ENCODE measurements around the gene TNFSF8.

TNFSF8 gene

DNA sequence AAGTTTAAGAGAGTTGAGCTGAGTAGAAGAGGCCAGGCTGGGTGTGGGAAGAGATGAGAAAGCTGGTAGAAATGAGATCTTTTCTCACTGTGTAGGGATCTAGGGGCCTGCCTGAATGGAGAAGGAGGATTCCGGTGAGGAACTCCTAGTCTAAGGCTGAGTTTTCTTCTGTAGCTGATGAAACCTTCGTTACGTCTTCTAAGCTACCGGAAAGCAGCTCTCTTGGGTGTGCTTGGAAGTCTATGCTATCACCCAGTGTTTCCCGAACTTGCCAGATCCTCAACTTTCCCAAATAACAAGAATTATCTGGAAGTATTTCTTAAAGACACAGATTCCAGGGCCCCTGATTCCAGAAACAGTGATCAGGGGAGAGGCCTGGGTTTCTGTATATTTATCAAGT lies 69.1 kb downstream of the TNFSF8 start:
- no peak overlapping the region for H3K27ac Mint-ChIP-seq

DNA sequence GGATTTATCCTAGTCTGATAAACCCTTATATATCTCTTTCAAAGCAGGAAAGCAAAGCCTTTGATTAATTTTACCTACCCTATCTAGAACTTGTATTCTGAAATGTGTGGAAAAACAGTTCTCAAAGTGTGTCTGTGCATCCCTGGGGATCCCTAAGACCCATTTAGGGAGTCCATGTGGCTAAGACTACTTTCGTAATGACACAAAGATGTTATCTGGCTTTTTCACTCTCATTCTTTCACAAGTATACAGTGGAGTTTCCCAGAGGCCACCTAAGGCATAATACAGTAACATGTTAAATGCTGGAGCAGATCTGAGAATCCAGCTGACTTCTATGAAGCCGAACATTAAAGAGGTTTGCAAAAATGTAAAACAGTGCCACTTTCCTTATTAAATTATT lies 70.2 kb downstream of the TNFSF8 start:
- Mint-ChIP-seq H3K4me3 (no peak overlapping the region), H3K27ac (no peak overlapping the region), H3K36me3 (peaks cover 14% of the 10 kb centered on the region), H3K9me3 (peaks cover 13% of the 10 kb centered on the region), H3K27me3 (peaks cover 14% of the 10 kb centered on the region), H3K4me1 (no peaks in the 10 kb centered on the region)
- CTCF ChIA-PET = no interaction called here
- DNase-seq = no peak

More for the DNA sequence above, 69.1 kb downstream of the TNFSF8 start:
- Mint-ChIP-seq H3K4me1 (no peaks in the 10 kb centered on the region), H3K36me3 (peaks cover 14% of the 10 kb centered on the region), H3K9me3 (peaks cover 15% of the 10 kb centered on the region), H3K27me3 (peaks cover 11% of the 10 kb centered on the region), H3K4me3 (no peak overlapping the region)
- no peak for DNase-seq
- CTCF ChIA-PET = interaction anchor here (1.3 kb wide), 1 partner anchor 49 kb away, joined by 3 read pairs; no protein-coding TSS in a partner anchor

DNA sequence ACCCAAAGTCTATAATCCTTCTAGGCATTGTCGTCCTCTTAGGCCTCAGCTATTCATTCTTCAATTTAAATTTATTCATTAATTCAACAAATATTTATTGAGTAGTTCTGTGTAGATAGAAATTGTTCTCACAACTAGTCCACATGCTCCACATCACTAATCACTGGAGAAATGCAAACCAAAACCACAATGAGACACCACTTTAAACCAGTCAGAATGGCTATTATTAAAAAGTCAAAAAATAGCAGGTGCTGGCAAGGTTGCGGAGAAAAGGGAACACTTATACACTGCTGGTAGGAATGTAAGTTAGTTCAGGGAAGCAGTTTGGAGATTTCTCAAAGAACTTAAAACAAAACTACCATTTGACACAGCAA lies 73.5 kb downstream of the TNFSF8 start:
- DNase-seq = no peak
- H3K27me3 Mint-ChIP-seq = peaks cover 17% of the 10 kb centered on the region
- H3K4me3 Mint-ChIP-seq = no peak overlapping the region
- CTCF ChIA-PET = no interaction called here
- H3K4me1 Mint-ChIP-seq = no peaks in the 10 kb centered on the region
- peaks cover 4% of the 10 kb centered on the region for H3K9me3 Mint-ChIP-seq
- H3K27ac Mint-ChIP-seq = no peak overlapping the region
- H3K36me3 Mint-ChIP-seq = peaks cover 6% of the 10 kb centered on the region

DNA sequence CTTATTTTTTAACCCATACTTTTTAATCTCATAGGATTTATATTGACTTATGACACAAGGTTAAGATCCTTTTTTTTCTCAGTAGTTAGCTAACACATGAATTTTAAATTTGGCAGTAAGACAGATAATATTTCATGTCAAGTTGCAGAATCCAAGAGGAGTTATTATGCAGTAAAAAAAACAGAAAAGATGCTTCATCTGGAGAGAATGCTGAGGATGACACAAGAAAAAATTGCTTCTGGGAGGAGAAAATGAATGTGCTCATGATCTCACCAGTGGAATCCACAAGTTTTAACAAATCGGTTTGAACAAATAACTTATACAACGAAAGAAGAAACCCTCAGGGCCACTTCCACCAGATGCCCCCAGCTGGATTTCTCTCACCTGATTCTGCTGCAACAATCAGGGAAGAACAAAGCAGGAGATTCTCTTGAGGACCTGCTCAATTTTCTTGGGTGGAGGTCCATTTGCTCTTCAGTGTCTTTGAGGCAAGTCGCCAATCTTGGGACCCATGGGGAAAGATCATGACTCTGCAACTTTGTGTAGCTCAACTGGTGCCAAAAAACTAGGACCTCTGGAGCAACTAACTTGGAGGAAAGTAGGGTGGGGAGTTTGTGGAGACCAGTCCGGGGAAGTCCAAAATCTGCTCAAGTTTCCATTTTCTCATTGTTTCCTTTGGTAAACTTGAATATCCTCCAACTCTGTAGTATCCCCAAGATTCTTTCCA lies 74.0 kb downstream of the TNFSF8 start:
- Mint-ChIP-seq H3K9me3 (peaks cover 4% of the 10 kb centered on the region), H3K27ac (no peak overlapping the region)
- CTCF ChIA-PET = interaction anchor here (0.6 kb wide), 1 partner anchor 14 kb away, joined by 3 read pairs; no protein-coding TSS in a partner anchor

DNA sequence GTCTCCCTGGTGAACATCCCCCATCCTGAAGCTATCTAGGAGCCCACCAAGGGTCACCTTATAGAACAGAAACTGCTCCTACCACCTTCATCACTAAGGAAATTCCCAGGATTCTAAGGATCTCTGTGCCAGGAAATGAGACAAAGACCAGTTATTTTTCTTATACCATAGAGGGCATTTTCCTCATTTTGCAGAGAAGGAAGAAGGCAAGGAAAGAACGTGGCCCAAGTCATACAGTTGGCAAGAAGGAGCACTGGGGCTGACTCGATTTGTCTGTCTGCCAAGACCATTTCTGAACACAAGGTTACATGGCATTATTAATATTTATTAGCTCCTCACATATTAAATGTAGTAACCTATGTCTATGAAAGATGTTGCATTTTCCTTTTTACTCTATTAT lies 74.9 kb downstream of the TNFSF8 start:
- CTCF ChIA-PET = interaction anchor here (0.6 to 0.7 kb wide), 2 partner anchors 14 to 1048 kb away, joined by 3 read pairs; no protein-coding TSS in a partner anchor
- Mint-ChIP-seq H3K4me1 (peaks cover 5% of the 10 kb centered on the region), H3K27ac (no peak overlapping the region), H3K36me3 (peaks cover 8% of the 10 kb centered on the region), H3K27me3 (peaks cover 13% of the 10 kb centered on the region), H3K9me3 (peaks cover 6% of the 10 kb centered on the region), H3K4me3 (no peak overlapping the region)
- no peak for DNase-seq

More for the DNA sequence above, 74.0 kb downstream of the TNFSF8 start:
- H3K36me3 Mint-ChIP-seq = peaks cover 6% of the 10 kb centered on the region
- H3K27me3 Mint-ChIP-seq = peaks cover 17% of the 10 kb centered on the region
- no peak for DNase-seq
- H3K4me1 Mint-ChIP-seq = peaks cover 1% of the 10 kb centered on the region
- H3K4me3 Mint-ChIP-seq = no peak overlapping the region

DNA sequence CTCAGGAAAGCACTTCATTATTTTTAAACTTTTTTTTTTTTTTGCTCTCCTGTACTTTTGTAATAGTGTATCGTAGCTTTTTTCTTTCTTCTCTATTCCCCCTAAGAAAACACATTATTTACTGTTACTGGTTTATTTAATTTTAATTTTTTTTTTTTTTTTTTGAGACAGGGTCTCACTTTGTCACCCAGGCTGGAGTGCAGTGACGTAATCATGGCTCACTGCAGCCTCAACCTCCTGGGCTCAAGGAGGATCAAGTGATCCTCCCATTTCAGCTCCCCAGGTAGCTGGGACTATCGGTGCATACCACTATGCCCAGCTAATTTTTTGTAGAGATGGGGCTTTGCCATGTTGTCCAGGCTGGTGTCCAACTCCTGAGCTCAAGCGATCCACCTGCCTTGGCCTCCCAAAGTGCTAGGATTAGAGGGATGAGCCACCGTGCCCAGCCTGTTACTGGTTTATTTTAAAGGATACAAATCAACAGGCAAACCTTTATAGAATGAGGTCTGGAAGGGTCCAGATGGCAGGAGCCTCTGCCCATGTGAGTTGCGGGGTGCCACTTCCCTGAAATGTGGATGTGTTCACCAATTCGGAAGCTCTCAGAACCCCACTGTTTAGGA lies 75.5 kb downstream of the TNFSF8 start:
- no peak for DNase-seq
- Mint-ChIP-seq H3K9me3 (peaks cover 6% of the 10 kb centered on the region), H3K36me3 (peaks cover 8% of the 10 kb centered on the region), H3K27ac (no peak overlapping the region), H3K4me1 (peaks cover 5% of the 10 kb centered on the region), H3K27me3 (peaks cover 13% of the 10 kb centered on the region), H3K4me3 (no peak overlapping the region)
- CTCF ChIA-PET = interaction anchor here (0.7 kb wide), 1 partner anchor 1049 kb away, joined by 3 read pairs; no protein-coding TSS in a partner anchor

DNA sequence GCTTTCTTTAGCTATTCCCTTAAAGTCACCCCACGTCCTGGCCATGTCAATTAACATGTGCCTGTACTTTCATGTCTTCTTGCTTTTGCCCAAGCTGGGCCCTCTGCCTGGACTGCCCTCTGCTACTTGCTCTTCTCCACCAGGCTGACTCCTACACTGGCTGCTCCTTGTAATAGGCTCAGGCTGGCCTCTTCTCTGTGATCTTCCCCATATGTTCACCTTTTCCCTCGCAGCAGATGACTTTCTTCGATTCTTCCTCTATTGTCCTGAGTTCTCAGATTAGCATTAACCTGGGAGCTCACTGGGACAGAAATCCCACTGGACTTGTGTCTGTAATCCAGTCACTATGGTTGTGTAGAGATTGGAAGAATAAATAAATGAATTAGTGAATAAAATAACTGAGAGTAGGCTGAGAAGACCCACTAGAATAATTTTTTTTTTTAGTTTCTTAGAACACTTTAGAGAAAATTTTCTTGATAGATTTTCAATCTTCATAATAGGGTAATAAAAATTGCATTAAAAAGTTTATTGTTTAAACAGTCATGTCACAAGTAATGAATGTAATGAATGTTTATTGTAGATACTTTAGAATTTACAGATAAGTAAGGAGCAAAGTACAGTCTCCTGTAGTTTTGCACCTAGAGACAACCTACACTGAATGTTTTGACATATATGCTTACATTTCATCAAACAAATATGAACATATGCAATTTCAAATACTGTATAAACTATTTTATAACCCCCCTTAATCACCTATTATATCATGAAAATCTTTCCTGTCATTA lies 77.1 kb downstream of the TNFSF8 start:
- H3K27me3 Mint-ChIP-seq = peaks cover 13% of the 10 kb centered on the region

DNA sequence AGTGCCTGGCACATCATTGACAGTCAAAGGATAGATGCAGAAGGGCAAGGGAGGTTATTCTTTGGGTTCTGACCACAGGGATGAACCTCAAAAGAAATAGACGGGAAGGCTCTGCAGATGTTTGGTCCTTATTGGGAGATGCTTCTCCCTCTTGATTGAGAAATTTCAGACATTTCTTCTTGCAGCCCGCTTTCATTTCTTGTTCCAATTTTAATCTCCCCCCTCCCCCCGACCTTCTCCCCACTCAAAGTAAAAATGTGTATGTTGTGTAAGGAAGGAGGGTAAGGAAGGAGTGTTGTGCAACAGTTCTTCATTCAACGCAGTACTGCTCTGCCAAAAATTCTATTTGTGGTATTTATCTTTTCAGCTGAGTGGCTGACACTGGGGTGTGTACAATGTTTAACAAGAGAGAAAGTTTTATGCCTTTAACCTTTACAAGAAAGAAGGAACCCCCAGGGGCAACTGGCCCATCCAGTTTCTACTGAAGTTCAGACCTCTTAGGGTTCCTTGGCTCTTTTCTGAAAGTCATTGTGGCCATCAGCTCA lies 78.3 kb downstream of the TNFSF8 start:
- H3K4me1 Mint-ChIP-seq = peaks cover 5% of the 10 kb centered on the region
- peaks cover 13% of the 10 kb centered on the region for H3K27me3 Mint-ChIP-seq
- CTCF ChIA-PET = interaction anchor here (0.8 kb wide), 1 partner anchor 11 kb away, joined by 3 read pairs; no protein-coding TSS in a partner anchor
- peaks cover 4% of the 10 kb centered on the region for H3K36me3 Mint-ChIP-seq
- no peak overlapping the region for H3K4me3 Mint-ChIP-seq
- no peak overlapping the region for H3K27ac Mint-ChIP-seq
- no peak for DNase-seq
- H3K9me3 Mint-ChIP-seq = peaks cover 2% of the 10 kb centered on the region

More for the DNA sequence above, 77.1 kb downstream of the TNFSF8 start:
- DNase-seq = no peak
- CTCF ChIA-PET = no interaction called here
- peaks cover 2% of the 10 kb centered on the region for H3K9me3 Mint-ChIP-seq
- H3K36me3 Mint-ChIP-seq = peaks cover 8% of the 10 kb centered on the region
- H3K4me1 Mint-ChIP-seq = peaks cover 5% of the 10 kb centered on the region
- H3K27ac Mint-ChIP-seq = no peak overlapping the region
- no peak overlapping the region for H3K4me3 Mint-ChIP-seq

DNA sequence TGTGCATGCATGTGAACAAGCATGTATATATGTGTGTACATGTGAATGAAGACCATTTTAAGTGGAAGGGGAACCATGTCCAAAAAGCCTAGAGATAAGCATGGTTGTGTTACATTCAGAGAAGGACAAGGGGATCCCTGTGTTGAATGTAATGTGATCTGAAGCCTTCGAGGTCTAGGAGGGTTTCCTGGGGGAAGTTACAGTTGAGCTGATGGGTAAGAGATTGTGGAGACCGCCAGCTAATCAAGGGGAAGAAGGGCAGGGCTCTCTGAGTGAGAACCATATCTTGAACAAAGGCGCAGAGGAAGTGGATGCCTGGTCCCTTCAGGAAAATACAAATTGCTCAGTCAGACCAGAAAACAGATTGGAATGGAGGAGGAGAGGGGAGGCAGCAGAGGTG lies 79.1 kb downstream of the TNFSF8 start:
- H3K4me1 Mint-ChIP-seq = peaks cover 5% of the 10 kb centered on the region
- H3K36me3 Mint-ChIP-seq = peaks cover 2% of the 10 kb centered on the region
- no peak overlapping the region for H3K27ac Mint-ChIP-seq
- peaks cover 2% of the 10 kb centered on the region for H3K9me3 Mint-ChIP-seq
- peaks cover 9% of the 10 kb centered on the region for H3K27me3 Mint-ChIP-seq
- CTCF ChIA-PET = interaction anchor here (0.8 kb wide), 1 partner anchor 10 kb away, joined by 3 read pairs; no protein-coding TSS in a partner anchor
- DNase-seq = no peak
- H3K4me3 Mint-ChIP-seq = no peak overlapping the region

Measured in activated naive CD4-positive, alpha-beta T cell treated with anti-CD3 and anti-CD28 coated beads, Interleukin-2, amount 10 ng/mL, durations not matched to agents 7 days and 5 days (primary cell).